ENCODE results near the gene HRH3. TPM values are rescaled to one million over a fixed set of nuclear protein-coding genes. Genes with fewer than 3 reads are reported as not detected.

HRH3 gene
- total RNA-seq, 1 experiment from 2014 or later: 1.8 TPM

DNA sequence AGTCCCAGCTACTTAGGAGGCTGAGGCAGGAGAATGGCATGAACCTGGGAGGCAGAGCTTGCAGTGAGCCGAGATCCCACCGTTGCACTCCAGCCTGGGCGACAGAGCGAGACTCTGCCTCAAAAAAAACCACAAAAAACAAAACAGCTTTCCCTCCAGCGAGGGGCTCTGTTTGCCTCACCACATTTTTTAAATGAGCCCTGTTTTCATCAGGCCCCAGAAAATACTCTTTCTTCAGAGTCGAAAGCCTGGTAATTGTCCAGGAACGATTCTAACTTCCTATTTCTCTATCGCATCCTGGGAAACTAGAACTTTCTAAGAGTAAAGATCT lies 25.0 kb downstream of the HRH3 start:
- H3K9ac ChIP-seq (ENCODE audit: extremely low read depth, insufficient read length, low read length): no peak overlapping the region
- DNase-seq: no peak
- no peak overlapping the region for H3T11ph ChIP-seq (ENCODE audit: low read length)
- H3K56ac ChIP-seq (ENCODE audit: insufficient read length, low read depth, low read length): no peak overlapping the region
- no peak overlapping the region for H2AK5ac ChIP-seq (ENCODE audit: insufficient read length, low read length)
- H2BK5ac ChIP-seq (ENCODE audit: insufficient read length, low read length): no peak overlapping the region
- no peaks in the 10 kb centered on the region for H3K27me3 ChIP-seq (ENCODE audit: insufficient read depth, low read length)
- Mint-ChIP-seq H3K4me3 (no peak overlapping the region), H3K9me3 (no peaks in the 10 kb centered on the region), H3K4me1 (no peaks in the 10 kb centered on the region), H3K27me3 (ENCODE audit: low read depth) (no peaks in the 10 kb centered on the region), H3K27ac (no peak overlapping the region), H3K36me3 (ENCODE audit: insufficient read depth in 1 of 3, low read depth in 3 of 3) (peaks cover 14 to 24% (median 22%) of the 10 kb centered on the region in 3 experiments; a peak in 6 of 7 replicates)
- no peak overlapping the region for H4K5ac ChIP-seq (ENCODE audit: insufficient read length, low read depth, low read length)
- no peak overlapping the region for H3K4ac ChIP-seq (ENCODE audit: low read depth, low read length)
- TF ChIP-seq, protein P1, sequence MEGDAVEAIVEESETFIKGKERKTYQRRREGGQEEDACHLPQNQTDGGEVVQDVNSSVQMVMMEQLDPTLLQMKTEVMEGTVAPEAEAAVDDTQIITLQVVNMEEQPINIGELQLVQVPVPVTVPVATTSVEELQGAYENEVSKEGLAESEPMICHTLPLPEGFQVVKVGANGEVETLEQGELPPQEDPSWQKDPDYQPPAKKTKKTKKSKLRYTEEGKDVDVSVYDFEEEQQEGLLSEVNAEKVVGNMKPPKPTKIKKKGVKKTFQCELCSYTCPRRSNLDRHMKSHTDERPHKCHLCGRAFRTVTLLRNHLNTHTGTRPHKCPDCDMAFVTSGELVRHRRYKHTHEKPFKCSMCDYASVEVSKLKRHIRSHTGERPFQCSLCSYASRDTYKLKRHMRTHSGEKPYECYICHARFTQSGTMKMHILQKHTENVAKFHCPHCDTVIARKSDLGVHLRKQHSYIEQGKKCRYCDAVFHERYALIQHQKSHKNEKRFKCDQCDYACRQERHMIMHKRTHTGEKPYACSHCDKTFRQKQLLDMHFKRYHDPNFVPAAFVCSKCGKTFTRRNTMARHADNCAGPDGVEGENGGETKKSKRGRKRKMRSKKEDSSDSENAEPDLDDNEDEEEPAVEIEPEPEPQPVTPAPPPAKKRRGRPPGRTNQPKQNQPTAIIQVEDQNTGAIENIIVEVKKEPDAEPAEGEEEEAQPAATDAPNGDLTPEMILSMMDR (conservative IDR thresholded peaks at IDR 0.05): no peak
- no CpG with 5 or more reads among the region's 8 CpGs for whole genome bisulfite sequencing (ENCODE audit: extremely low coverage, insufficient read length, low lambda C conversion rate)
- H2BK120ac ChIP-seq (ENCODE audit: low read depth, low read length, poor library complexity, severe bottlenecking): no peak overlapping the region
- no peak overlapping the region for H3K27ac ChIP-seq (ENCODE audit: insufficient read length, low read depth, low read length)
- no peak overlapping the region for H3K23ac ChIP-seq (ENCODE audit: insufficient read length, low read depth, low read length)
- no peak overlapping the region for H2BK20ac ChIP-seq (ENCODE audit: low read depth, low read length, poor library complexity, severe bottlenecking)
- no peak overlapping the region for H2BK15ac ChIP-seq (ENCODE audit: low read depth, low read length)
- H2BK12ac ChIP-seq (ENCODE audit: insufficient read length, low read depth, low read length): no peak overlapping the region
- no peak overlapping the region for H2AFZ ChIP-seq (ENCODE audit: low read length)
- H3K9me3 ChIP-seq (ENCODE audit: control insufficient read depth, low read depth, low read length): no peaks in the 10 kb centered on the region
- H3K4me2 ChIP-seq (ENCODE audit: insufficient read depth, insufficient read length, low read length): no peak overlapping the region
- no peak overlapping the region for H4K8ac ChIP-seq (replicated peaks; ENCODE audit: insufficient read length, low read depth, low read length)
- H4K91ac ChIP-seq (ENCODE audit: insufficient read length, low read depth, low read length): no peak overlapping the region
- no peaks in the 10 kb centered on the region; the same call in 1 of the 2 replicates for H3K79me2 ChIP-seq (ENCODE audit: insufficient read depth, low read length)
- H3K18ac ChIP-seq (ENCODE audit: insufficient read length, low read depth, low read length): no peak overlapping the region
- no peaks in the 10 kb centered on the region for H4K20me1 ChIP-seq (ENCODE audit: control insufficient read depth, insufficient read depth, insufficient read length)
- no peaks in the 10 kb centered on the region for H3K4me1 ChIP-seq (ENCODE audit: insufficient read depth, low read length)
- H3K23me2 ChIP-seq (ENCODE audit: insufficient read length, low read depth, low read length, poor library complexity, severe bottlenecking): no peaks in the 10 kb centered on the region
- H3K79me1 ChIP-seq (ENCODE audit: insufficient read depth, low read depth, low read length, poor library complexity, severe bottlenecking): no peaks in the 10 kb centered on the region
- H3K14ac ChIP-seq (ENCODE audit: insufficient read depth, low read length): no peak overlapping the region
